ENCODE data around the gene NOVA1. TPM values are rescaled to one million over a fixed set of nuclear protein-coding genes. Genes with fewer than 3 reads are reported as not detected.

Gene NOVA1
- total RNA-seq, 1 experiment from 2014 or later = not detected

DNA sequence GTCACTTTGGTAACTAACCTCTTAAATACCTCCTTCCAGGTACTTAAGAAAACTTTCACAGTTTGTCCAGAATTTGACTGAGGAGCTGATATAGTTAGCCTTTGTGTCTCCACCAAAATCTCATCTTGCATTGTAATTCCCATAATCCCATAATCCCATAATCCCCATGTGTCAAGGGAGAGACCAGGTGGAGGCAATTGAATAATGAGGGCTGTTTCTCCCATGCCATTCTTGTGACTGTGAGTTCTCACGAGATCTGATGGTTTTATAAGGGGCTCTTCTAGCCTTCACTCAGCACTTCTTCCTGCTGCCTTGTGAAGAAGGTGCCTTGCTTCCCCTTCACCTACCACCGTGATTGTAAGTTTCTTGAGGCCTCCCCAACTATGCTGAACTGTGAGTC is 7.8 kb upstream of the NOVA1 start:
- TF ChIP-seq CEBPB (IDR thresholded peaks at IDR 0.05; ENCODE audit: low read depth) (no peak), CTCF (IDR thresholded peaks at IDR 0.05 in 2 of 3, conservative IDR thresholded peaks at IDR 0.05 in 1 of 3; ENCODE audit: borderline replicate concordance in 1 of 3, insufficient read depth in 1 of 3, low read depth in 2 of 3, low read length in 2 of 3) (no peak), EZH2phosphoT487 (IDR thresholded peaks at IDR 0.05; ENCODE audit: borderline replicate concordance) (no peak), REST (IDR thresholded peaks at IDR 0.05; ENCODE audit: low read depth) (no peak), SRF (IDR thresholded peaks at IDR 0.05; ENCODE audit: low read depth) (no peak), EZH2 (IDR thresholded peaks at IDR 0.05) (no peak), SP1 (IDR thresholded peaks at IDR 0.05; ENCODE audit: low read depth) (no peak), YY1 (IDR thresholded peaks at IDR 0.05; ENCODE audit: extremely low read depth, insufficient replicate concordance, low read depth, low read length) (no peak), EGR1 (IDR thresholded peaks at IDR 0.05; ENCODE audit: low read depth) (no peak), ATF3 (IDR thresholded peaks at IDR 0.05) (no peak), TCF7L2 (IDR thresholded peaks at IDR 0.05; ENCODE audit: borderline replicate concordance, extremely low read depth, insufficient read depth, insufficient read length) (no peak), FOSL1 (IDR thresholded peaks at IDR 0.05; ENCODE audit: low read depth) (no peak), POLR2AphosphoS5 (IDR thresholded peaks at IDR 0.05; ENCODE audit: low read depth, low read length) (no peak)
- DNase-seq (ENCODE audit: low read depth, low spot score) (no peak), ATAC-seq (no peak)
- Histone ChIP-seq H3K4me3 (replicated peaks in 1 of 2; ENCODE audit: low read depth in 1 of 2, low read length in 2 of 2) (no peak overlapping the region), H3K9ac (ENCODE audit: low read length) (no peak overlapping the region), H3K9me3 (ENCODE audit: control insufficient read depth in 1 of 2, insufficient read depth in 1 of 2, low read depth in 1 of 2, low read length in 2 of 2) (peaks cover 0 to 16% of the 10 kb centered on the region in 2 experiments; a peak in 2 of 4 replicates), H3K9me2 (ENCODE audit: insufficient read depth) (no peaks in the 10 kb centered on the region), H3K4me1 (ENCODE audit: control insufficient read depth in 1 of 2, insufficient read depth in 2 of 2, low read length in 2 of 2) (no peaks in the 10 kb centered on the region), H3K36me3 (ENCODE audit: control insufficient read depth in 1 of 2, insufficient read depth in 2 of 2, low read length in 2 of 2) (no peaks in the 10 kb centered on the region), H2AFZ (ENCODE audit: low read depth, low read length, poor library complexity, severe bottlenecking) (no peak overlapping the region), H4K20me1 (ENCODE audit: insufficient read depth) (no peaks in the 10 kb centered on the region), H3K79me2 (ENCODE audit: insufficient read depth, low read length) (no peaks in the 10 kb centered on the region), H3K27me3 (ENCODE audit: insufficient read depth, low read length) (no peaks in the 10 kb centered on the region), H3K27ac (ENCODE audit: low read depth, low read length) (no peak overlapping the region), H3K4me2 (ENCODE audit: low read length) (no peak overlapping the region)
- intact Hi-C loops (cut with micrococcal nuclease) = no loop called here
- POLR2A ChIA-PET = no interaction called here
- CTCF ChIA-PET = no interaction called here
- no TSS peak for BruUV-seq (replicated peaks)
- RAD21 ChIA-PET (ENCODE audit: low non-redundant PET in 1 of 2, low total read pairs in 2 of 2, uncharacterized antibody in 2 of 2, unreplicated experiment in 2 of 2) = no interaction called here

Data from HCT116 (cell line).